Fibroblast of pulmonary artery (primary cell): ENCODE data around the gene OR1L6.

ENCODE experiments used
- DNase-seq: peaks from one replicate; pipeline ENCODE4 v3.0.0-alpha.2; 2010; ENCODE audit warnings: low read depth
- H3K4me3 ChIP-seq: replicated peaks from 2 replicates; pipeline ENCODE4 v1.5.1; 2011; ENCODE audit warnings: low read depth, mild to moderate bottlenecking, control low read depth, low read length, moderate library complexity
- TF ChIP-seq, protein P1 (sequence below): IDR thresholded peaks from 2 replicates; pipeline ENCODE4 v1.5.1; 2011; ENCODE audit warnings: mild to moderate bottlenecking, control low read depth, low read length, inconsistent platforms; ENCODE audit errors: missing control alignments

Gene OR1L6

DNA sequence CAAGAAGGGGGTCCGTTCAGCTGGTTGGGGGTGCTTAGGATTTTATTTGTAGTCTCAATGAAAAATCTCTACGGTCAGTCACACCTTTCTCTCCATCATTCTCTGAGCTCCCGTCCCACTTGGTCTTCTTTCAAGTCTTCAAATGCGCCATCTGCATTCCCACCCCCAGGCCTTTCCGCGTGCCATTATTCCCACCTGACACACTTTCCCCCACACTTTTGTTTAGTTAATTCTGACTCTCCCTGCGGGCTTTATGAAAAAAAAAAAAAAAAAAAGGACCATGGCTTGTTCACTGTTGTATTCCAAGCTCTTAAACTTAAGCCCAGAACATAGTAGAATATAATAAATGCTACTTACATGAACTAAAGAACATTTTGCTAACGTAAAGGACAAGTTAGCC is 34.9 kb downstream of the OR1L6 start:
- no peak overlapping the region for H3K4me3 ChIP-seq
- TF ChIP-seq, protein P1, sequence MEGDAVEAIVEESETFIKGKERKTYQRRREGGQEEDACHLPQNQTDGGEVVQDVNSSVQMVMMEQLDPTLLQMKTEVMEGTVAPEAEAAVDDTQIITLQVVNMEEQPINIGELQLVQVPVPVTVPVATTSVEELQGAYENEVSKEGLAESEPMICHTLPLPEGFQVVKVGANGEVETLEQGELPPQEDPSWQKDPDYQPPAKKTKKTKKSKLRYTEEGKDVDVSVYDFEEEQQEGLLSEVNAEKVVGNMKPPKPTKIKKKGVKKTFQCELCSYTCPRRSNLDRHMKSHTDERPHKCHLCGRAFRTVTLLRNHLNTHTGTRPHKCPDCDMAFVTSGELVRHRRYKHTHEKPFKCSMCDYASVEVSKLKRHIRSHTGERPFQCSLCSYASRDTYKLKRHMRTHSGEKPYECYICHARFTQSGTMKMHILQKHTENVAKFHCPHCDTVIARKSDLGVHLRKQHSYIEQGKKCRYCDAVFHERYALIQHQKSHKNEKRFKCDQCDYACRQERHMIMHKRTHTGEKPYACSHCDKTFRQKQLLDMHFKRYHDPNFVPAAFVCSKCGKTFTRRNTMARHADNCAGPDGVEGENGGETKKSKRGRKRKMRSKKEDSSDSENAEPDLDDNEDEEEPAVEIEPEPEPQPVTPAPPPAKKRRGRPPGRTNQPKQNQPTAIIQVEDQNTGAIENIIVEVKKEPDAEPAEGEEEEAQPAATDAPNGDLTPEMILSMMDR = no peak
- no peak for DNase-seq

DNA sequence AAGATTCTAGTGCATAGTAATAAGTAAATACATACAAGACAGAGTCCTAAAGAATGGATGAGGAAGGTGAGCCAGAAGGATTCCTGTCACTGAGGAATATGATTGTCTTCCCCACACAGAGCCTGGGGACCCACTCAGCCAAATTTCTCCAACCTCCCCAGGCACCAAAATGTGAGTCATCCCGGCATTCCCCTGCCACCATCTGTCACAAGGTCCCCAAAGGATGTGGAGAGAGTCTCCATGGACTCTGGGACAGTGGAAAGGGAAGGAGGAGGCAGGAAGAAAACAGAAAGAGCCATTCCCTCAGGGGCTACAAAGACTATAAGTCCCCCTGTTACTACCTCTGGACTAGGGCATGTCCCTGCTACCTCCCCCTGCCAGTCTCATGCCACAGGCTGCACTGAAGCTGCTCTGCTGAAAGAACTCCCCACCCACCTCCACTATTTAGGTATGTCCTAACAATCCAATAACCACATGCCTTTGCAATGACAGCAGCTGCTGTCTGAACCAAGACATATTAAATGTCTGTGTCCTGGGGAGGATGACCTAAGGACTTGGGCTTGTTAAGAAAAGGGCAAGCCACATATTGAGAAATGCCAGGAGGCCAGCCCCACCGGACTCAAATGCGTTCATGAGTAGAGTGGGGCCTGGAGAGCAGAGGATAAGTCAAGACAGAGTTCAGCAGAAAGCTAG is 36.0 kb downstream of the OR1L6 start:
- H3K4me3 ChIP-seq = no peak overlapping the region
- peak; percentile 8 for DNase-seq
- TF ChIP-seq, protein P1 = no peak

DNA sequence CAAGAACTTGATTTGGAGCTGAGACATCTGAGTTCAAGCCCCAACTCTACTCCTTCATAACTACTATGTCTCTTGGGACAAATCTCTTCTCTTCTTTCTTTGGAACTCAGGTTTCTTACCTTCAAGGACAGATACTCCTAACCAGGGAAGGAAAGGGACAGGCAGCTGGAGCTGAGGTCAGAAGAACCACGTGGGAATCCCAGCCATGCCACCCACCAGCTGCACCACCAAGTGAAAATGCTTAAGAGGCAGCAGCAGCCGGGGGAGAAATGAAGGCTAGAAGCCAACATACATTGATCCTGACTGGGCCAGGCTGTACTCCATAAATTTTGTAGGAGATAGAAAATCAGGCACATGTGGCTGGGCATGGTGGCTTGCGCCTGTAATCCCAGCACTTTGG is 37.1 kb downstream of the OR1L6 start:
- TF ChIP-seq, protein P1 = no peak
- no peak overlapping the region for H3K4me3 ChIP-seq
- no peak for DNase-seq

DNA sequence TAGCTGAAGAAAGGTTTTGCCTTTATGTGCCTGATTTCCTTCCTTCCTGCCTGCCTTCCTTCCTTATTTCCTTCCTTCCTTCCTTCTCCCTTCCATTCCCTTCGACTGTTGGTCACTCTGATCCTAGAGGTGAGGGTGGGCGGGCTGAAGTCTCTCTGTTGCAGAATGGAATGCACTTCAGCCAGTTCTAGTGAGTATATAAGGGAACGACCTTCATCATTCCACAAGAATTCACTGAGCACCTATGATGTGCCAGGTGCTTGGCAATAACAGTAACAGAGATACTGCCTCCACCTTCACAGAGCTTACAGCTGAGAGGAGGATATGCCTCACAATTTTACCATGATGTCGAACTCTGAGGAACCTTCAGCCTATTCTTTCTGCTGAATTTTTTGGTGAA is 37.9 kb downstream of the OR1L6 start:
- H3K4me3 ChIP-seq = no peak overlapping the region
- no peak for DNase-seq
- TF ChIP-seq, protein P1 = no peak

DNA sequence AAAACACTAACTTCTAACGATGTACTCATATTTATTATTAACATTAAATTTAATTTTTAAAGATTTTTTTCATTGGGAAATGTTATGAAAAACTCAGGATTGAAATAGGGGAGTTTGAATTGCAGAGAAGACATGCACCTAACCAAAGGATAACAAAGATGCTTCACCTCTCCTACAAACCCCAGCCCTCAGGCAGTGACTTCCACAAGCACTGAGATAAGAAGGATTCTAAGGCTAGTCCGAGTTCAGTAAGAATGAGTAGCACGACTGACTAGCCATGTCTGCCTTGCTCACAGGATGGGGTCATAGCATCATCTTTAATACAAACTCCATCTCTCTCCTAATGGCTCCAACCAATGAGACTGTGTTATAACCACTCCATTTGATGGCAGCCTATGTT is 39.6 kb downstream of the OR1L6 start:
- TF ChIP-seq, protein P1 = no peak
- H3K4me3 ChIP-seq = no peak overlapping the region
- no peak for DNase-seq

DNA sequence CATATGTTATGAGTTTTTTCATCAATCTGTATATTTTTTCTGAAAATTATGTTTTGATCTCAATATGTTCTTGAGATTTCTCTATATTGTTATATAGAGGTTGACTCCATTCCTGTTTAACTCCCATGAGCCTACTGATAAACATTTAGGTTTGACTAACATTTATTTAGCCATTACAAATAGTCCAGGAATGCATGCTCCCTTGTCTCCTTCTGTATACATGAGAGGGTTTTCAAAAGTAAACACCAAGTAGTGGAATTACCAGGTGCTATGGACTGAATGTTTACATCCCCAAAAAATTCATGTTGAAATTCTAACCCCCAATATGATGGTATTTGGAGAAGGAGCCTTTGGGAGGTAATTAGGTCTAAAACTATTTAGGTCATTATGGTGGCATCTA is 43.2 kb downstream of the OR1L6 start:
- no peak for DNase-seq
- TF ChIP-seq, protein P1 = no peak
- no peak overlapping the region for H3K4me3 ChIP-seq

DNA sequence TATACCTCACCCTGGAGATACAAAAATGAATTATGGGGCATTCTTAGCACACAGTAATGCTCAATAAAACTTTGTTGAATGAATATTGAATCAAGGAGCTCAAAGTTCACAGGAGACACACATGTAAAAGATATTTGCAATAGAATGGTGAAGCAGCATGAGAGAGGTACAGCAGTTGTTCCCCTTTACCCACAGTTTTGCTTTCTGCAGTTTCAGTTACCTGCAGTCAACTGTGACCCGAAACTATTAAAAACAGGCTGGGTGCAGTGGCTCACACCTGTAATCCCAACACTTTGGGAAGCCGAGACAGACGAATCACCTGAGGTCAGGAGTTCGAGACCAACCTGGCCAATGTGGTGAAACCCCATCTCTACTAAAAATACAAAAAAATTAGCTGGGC is 44.2 kb downstream of the OR1L6 start:
- no peak overlapping the region for H3K4me3 ChIP-seq
- TF ChIP-seq, protein P1 = no peak
- DNase-seq = no peak
